Ishikawa (cell line): Measurements from ENCODE around the gene RNF151.

Source experiments
- CEBPB ChIP-seq: IDR thresholded peaks from 2 replicates; pipeline ENCODE4 v1.6.1; 2012
- CREB1 ChIP-seq: IDR thresholded peaks from 2 replicates; pipeline ENCODE4 v1.6.1; 2012; ENCODE audit warnings: low read depth
- EGR1 ChIP-seq: IDR thresholded peaks from 2 replicates; pipeline ENCODE4 v1.6.1; 2012
- EP300 ChIP-seq: IDR thresholded peaks from 2 replicates; pipeline ENCODE4 v1.6.1; 2012; ENCODE audit warnings: borderline replicate concordance
- NFIC ChIP-seq: IDR thresholded peaks from 2 replicates; pipeline ENCODE4 v1.6.1; 2012
- RAD21 ChIP-seq: IDR thresholded peaks from 2 replicates; pipeline ENCODE4 v1.6.1; 2012; ENCODE audit warnings: low read depth
- TAF1 ChIP-seq: IDR thresholded peaks from 2 replicates; pipeline ENCODE4 v1.6.1; 2012; ENCODE audit warnings: low read depth, mild to moderate bottlenecking
- TCF12 ChIP-seq: IDR thresholded peaks from 2 replicates; pipeline ENCODE4 v1.6.1; 2012; ENCODE audit warnings: low read depth
- YY1 ChIP-seq: IDR thresholded peaks from 2 replicates; pipeline ENCODE4 v1.6.1; 2012; ENCODE audit warnings: low read depth
- ZBTB7A ChIP-seq: IDR thresholded peaks from 2 replicates; pipeline ENCODE4 v1.6.1; 2012; ENCODE audit warnings: low read depth
- TF ChIP-seq, protein P1 (sequence below): IDR thresholded peaks from 2 replicates; pipeline ENCODE4 v1.6.1; 2012
- TF ChIP-seq, protein P2 (sequence below): IDR thresholded peaks from 2 replicates; pipeline ENCODE4 v1.6.1; 2012; ENCODE audit warnings: low read depth, mild to moderate bottlenecking

DNA sequence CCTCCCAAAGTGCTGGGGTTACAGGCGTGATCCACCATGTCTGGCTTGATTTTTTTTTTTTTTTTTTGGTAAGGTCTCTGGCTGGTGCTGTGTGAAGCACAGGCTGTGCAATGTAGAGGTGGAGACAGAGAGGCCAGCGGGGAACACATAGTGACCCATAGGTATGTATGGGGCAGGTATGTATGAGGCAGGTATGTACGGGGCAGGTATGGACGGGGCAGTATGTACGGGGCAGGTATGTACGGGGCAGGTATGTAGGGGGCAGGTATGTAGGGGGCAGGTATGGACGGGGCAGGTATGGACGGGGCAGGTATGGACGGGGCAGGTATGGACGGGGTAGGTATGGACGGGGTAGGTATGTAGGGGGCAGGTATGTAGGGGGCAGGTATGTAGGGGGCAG is 17.1 kb upstream of the RNF151 start:
- TF ChIP-seq CREB1 (no peak), RAD21 (no peak), TAF1 (no peak), NFIC (no peak), TCF12 (no peak), EGR1 (no peak), ZBTB7A (no peak), CEBPB (no peak), EP300 (no peak), YY1 (no peak)
- TF ChIP-seq, protein P1, sequence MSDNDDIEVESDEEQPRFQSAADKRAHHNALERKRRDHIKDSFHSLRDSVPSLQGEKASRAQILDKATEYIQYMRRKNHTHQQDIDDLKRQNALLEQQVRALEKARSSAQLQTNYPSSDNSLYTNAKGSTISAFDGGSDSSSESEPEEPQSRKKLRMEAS: no peak
- TF ChIP-seq, protein P2, sequence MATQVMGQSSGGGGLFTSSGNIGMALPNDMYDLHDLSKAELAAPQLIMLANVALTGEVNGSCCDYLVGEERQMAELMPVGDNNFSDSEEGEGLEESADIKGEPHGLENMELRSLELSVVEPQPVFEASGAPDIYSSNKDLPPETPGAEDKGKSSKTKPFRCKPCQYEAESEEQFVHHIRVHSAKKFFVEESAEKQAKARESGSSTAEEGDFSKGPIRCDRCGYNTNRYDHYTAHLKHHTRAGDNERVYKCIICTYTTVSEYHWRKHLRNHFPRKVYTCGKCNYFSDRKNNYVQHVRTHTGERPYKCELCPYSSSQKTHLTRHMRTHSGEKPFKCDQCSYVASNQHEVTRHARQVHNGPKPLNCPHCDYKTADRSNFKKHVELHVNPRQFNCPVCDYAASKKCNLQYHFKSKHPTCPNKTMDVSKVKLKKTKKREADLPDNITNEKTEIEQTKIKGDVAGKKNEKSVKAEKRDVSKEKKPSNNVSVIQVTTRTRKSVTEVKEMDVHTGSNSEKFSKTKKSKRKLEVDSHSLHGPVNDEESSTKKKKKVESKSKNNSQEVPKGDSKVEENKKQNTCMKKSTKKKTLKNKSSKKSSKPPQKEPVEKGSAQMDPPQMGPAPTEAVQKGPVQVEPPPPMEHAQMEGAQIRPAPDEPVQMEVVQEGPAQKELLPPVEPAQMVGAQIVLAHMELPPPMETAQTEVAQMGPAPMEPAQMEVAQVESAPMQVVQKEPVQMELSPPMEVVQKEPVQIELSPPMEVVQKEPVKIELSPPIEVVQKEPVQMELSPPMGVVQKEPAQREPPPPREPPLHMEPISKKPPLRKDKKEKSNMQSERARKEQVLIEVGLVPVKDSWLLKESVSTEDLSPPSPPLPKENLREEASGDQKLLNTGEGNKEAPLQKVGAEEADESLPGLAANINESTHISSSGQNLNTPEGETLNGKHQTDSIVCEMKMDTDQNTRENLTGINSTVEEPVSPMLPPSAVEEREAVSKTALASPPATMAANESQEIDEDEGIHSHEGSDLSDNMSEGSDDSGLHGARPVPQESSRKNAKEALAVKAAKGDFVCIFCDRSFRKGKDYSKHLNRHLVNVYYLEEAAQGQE: no peak
